Lower lobe of right lung (tissue), 2 donors: ENCODE results near the gene DPYD. TPM values are rescaled to one million over a fixed set of nuclear protein-coding genes. Genes with fewer than 3 reads are reported as not detected.

ENCODE experiments used
- ATAC-seq, 2 donors: fragments of 200-7000 bp; cut with Tn5 transposase; one replicate each; pipeline ENCODE4 v1.9.1; 2020 to 2022; ENCODE audit warnings: mild to moderate bottlenecking in 2 of 2, moderate library complexity in 2 of 2
- DNase-seq: peaks from one replicate; pipeline ENCODE4 v3.0.0-alpha.2; 2020
- H3K27ac ChIP-seq: fragments of 200-600 bp; one replicate; pipeline ENCODE4 v1.8.0; 2022
- H3K27me3 ChIP-seq: fragments of 200-600 bp; one replicate; pipeline ENCODE4 v1.8.0; 2022; ENCODE audit warnings: low read depth
- H3K36me3 ChIP-seq: fragments of 200-600 bp; one replicate; pipeline ENCODE4 v1.8.0; 2022; ENCODE audit warnings: mild to moderate bottlenecking
- H3K4me1 ChIP-seq: fragments of 200-600 bp; one replicate; pipeline ENCODE4 v1.8.0; 2022
- H3K4me3 ChIP-seq: fragments of 200-600 bp; one replicate; pipeline ENCODE4 v1.8.0; 2022; ENCODE audit warnings: mild to moderate bottlenecking
- H3K9me3 ChIP-seq: fragments of 200-600 bp; one replicate; pipeline ENCODE4 v1.8.0; 2022
- CTCF ChIP-seq: fragments of 200-600 bp; IDR thresholded peaks from one replicate; pipeline ENCODE4 v1.8.0; 2022; ENCODE audit warnings: antibody characterized with exemption, mild to moderate bottlenecking
- intact Hi-C: fragments of 100-400 bp; cut with DNase I; formaldehyde crosslinking; loops from one replicate; pipeline ENCODE4 v1.11.0; 2022
- total RNA-seq: library from RNA; stranded (reverse); fragmentation: NEBNext Ultra II Directional; extraction: Animal tissue kit (Norgen Biotek cat#: 25700); gene quantifications from one replicate; pipeline ENCODE4 v1.2.1, GENCODE V29; 2021
- donor health status: DM: no; HTN: yes; CAD: no; lungs with severe emphysema.

The DPYD gene
- total RNA-seq, 1 donor from 2014 or later = 91.9 TPM

GRCh38 chr1:97572561-97572960, 348.3 kb downstream of the DPYD start:
- H3K4me1 ChIP-seq = no peaks in the 10 kb centered on the region
- intact Hi-C loops = no loop called here
- TF ChIP-seq CTCF = no peak
- no peaks in the 10 kb centered on the region for H3K27me3 ChIP-seq
- H3K36me3 ChIP-seq = peaks cover 24% of the 10 kb centered on the region
- H3K4me3 ChIP-seq = no peak overlapping the region
- ATAC-seq = no peak
- no peaks in the 10 kb centered on the region for H3K9me3 ChIP-seq
- H3K27ac ChIP-seq = no peak overlapping the region
- DNase-seq = no peak

- intact Hi-C loops = no loop called here
Observed at GRCh38 chr1:97571760-97572159, 349.1 kb downstream of the DPYD start.

GRCh38 chr1:97570691-97571090, 350.1 kb downstream of the DPYD start:
- Histone ChIP-seq H3K4me3 (no peak overlapping the region), H3K9me3 (no peaks in the 10 kb centered on the region), H3K36me3 (peaks cover 24% of the 10 kb centered on the region), H3K27ac (no peak overlapping the region), H3K4me1 (no peaks in the 10 kb centered on the region), H3K27me3 (no peaks in the 10 kb centered on the region)
- intact Hi-C loops = no loop called here
- no peak for DNase-seq
- TF ChIP-seq CTCF = no peak
- no peak for ATAC-seq

More at GRCh38 chr1:97571760-97572159, 349.1 kb downstream of the DPYD start:
- Histone ChIP-seq H3K27ac (no peak overlapping the region), H3K36me3 (peaks cover 24% of the 10 kb centered on the region), H3K27me3 (no peaks in the 10 kb centered on the region), H3K4me3 (no peak overlapping the region), H3K4me1 (no peaks in the 10 kb centered on the region), H3K9me3 (no peaks in the 10 kb centered on the region)
- no peak for TF ChIP-seq CTCF
- DNase-seq (no peak), ATAC-seq (no peak)

- no peak for DNase-seq
- Histone ChIP-seq H3K9me3 (no peaks in the 10 kb centered on the region), H3K36me3 (peaks cover 12% of the 10 kb centered on the region), H3K4me1 (no peaks in the 10 kb centered on the region), H3K27me3 (no peaks in the 10 kb centered on the region), H3K4me3 (no peak overlapping the region), H3K27ac (no peak overlapping the region)
- no peak for ATAC-seq
- TF ChIP-seq CTCF = no peak
- intact Hi-C loops = no loop called here
Observed at GRCh38 chr1:97567000-97567749, 353.7 kb downstream of the DPYD start.

GRCh38 chr1:97565886-97566285, 354.9 kb downstream of the DPYD start:
- no peak overlapping the region for H3K27ac ChIP-seq
- no peak for DNase-seq
- intact Hi-C loops = no loop called here
- no peak for TF ChIP-seq CTCF
- peaks cover 9% of the 10 kb centered on the region for H3K36me3 ChIP-seq
- H3K4me3 ChIP-seq = no peak overlapping the region
- H3K4me1 ChIP-seq = no peaks in the 10 kb centered on the region
- no peaks in the 10 kb centered on the region for H3K9me3 ChIP-seq
- no peaks in the 10 kb centered on the region for H3K27me3 ChIP-seq
- ATAC-seq = no peak
